GM12865 (cell line): ENCODE results near the gene TRIM27.

Experiments
- DNase-seq: peaks from one replicate; pipeline ENCODE4 v3.0.0; 2010; ENCODE audit warnings: low read depth
- H3K4me3 ChIP-seq: 2 replicates; pipeline ENCODE4 v1.5.1; 2011; ENCODE audit warnings: mild to moderate bottlenecking, low read depth, low read length, control low read depth
- CTCF ChIP-seq: IDR thresholded peaks from 2 replicates; pipeline ENCODE4 v1.5.1; 2011; ENCODE audit warnings: low read length, control low read depth, low read depth, inconsistent platforms; ENCODE audit not compliant: insufficient read depth; ENCODE audit errors: missing control alignments

TRIM27 gene

GRCh38 chr6:28867086-28867409 is 56.7 kb downstream of the TRIM27 start:
- no peak for TF ChIP-seq CTCF
- H3K4me3 ChIP-seq = peak overlapping the region; percentile 68
- peak; percentile 51 for DNase-seq

GRCh38 chr6:28866205-28867085 is 57.3 kb downstream of the TRIM27 start:
- peak overlapping the region; percentile 68 for H3K4me3 ChIP-seq
- DNase-seq = peak; percentile 75

- TF ChIP-seq CTCF = no peak
- H3K4me3 ChIP-seq = no peak overlapping the region
- DNase-seq = peak; percentile 57
These were observed 58.2 kb downstream of the TRIM27 start for GRCh38 chr6:28865401-28866204.

- TF ChIP-seq CTCF = no peak
- peak overlapping the region; percentile 73 for H3K4me3 ChIP-seq
- no peak for DNase-seq
These were observed 59.4 kb downstream of the TRIM27 start for GRCh38 chr6:28864326-28864923.

GRCh38 chr6:28863604-28864325 is 60.0 kb downstream of the TRIM27 start:
- peak overlapping the region; percentile 73 for H3K4me3 ChIP-seq
- peak; percentile 92 for DNase-seq
- no peak for TF ChIP-seq CTCF

GRCh38 chr6:28862077-28862476 is 61.7 kb downstream of the TRIM27 start:
- no peak overlapping the region for H3K4me3 ChIP-seq
- TF ChIP-seq CTCF = no peak

GRCh38 chr6:28861339-28861738 is 62.4 kb downstream of the TRIM27 start:
- TF ChIP-seq CTCF = no peak
- DNase-seq = no peak
- no peak overlapping the region for H3K4me3 ChIP-seq

More at GRCh38 chr6:28862077-28862476, 61.7 kb downstream of the TRIM27 start:
- no peak for DNase-seq
